Mononuclear cell (primary cell): Measurements from ENCODE around the gene PRDX5. TPM values are rescaled to one million over a fixed set of nuclear protein-coding genes. Genes with fewer than 3 reads are reported as not detected.
A peak's percentile ranks its signal among the peaks of the same experiment; 100 is the strongest.

Experiments
- H3K27me3 ChIP-seq: 2 replicates; pipeline ENCODE4 v1.6.0; 2011; ENCODE audit warnings: low read length, control low read depth; ENCODE audit not compliant: insufficient read depth
- H3K4me1 ChIP-seq: 2 replicates; pipeline ENCODE4 v1.5.1; 2011; ENCODE audit warnings: mild to moderate bottlenecking, low read length, control low read depth; ENCODE audit not compliant: insufficient read depth
- H3K4me3 ChIP-seq: 2 replicates; pipeline ENCODE4 v1.5.1; 2011; ENCODE audit warnings: mild to moderate bottlenecking, low read length, moderate library complexity
- H3K9me3 ChIP-seq: 2 replicates; pipeline ENCODE4 v1.5.1; 2011; ENCODE audit warnings: low read depth, mild to moderate bottlenecking, control low read depth, low read length
- total RNA-seq: library from RNA; depleted of rRNA; stranded (reverse); fragments of >200 nt; gene quantifications from one replicate; pipeline ENCODE4 v1.2.3, GENCODE V29; 2012

Gene PRDX5
- total RNA-seq, 1 donor = 42.5 TPM

DNA sequence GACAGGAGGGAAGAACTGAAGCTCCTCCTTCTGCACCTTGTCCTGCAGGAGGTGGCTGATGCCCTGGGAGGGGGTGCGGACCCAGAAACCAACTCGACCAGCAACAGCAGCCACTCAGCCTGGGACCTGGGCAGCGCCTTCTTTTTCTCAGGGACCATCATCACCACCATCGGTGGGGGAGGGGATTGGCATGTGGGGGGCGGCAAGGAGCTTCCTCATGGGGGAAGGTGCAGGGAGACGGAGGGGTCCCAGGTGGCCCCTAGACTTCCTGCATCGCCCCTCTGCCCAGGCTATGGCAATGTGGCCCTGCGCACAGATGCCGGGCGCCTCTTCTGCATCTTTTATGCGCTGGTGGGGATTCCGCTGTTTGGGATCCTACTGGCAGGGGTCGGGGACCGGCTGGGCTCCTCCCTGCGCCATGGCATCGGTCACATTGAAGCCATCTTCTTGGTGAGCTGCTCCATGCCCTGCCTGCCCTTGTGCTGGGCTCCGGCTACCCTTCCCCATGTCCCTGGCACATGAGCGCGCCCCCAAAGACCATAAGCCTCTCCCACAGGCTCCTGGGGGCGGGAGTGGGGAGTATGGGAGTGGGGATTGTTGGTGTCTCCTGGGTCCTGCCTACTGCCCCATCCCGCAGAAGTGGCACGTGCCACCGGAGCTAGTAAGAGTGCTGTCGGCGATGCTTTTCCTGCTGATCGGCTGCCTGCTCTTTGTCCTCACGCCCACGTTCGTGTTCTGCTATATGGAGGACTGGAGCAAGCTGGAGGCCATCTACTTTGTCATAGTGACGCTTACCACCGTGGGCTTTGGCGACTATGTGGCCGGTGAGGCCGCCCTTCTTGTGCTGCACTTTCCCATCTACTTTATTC is 20.9 kb upstream of the PRDX5 start:
- no peak overlapping the region for H3K4me3 ChIP-seq
- H3K4me1 ChIP-seq = peaks cover 35% of the 10 kb centered on the region
- H3K27me3 ChIP-seq = peaks cover 91% of the 10 kb centered on the region

DNA sequence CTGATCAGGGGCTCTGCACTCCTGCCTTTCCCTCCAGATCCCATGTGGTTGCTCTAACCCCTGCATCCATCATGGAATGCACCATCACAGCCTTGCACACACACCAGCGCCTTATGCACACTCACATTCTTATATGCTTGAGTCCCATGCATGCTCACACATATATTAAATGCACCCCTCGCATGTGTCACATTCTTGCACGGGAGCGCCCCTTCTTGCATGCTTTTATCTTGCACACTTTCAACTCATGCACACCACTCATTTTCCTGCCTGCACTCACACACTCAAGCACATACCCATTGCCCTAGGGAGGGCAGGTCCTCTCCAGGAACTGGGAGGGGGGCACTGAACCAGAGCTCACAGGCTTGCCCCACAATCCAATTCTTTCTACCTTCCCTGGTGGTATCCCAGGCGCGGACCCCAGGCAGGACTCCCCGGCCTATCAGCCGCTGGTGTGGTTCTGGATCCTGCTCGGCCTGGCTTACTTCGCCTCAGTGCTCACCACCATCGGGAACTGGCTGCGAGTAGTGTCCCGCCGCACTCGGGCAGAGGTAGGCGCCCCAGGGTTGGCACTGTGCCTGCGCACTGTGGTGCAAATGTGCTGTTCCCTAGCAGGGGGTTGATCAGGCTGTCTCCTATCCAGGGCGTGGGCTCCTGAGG is 20.1 kb upstream of the PRDX5 start:
- Histone ChIP-seq H3K4me1 (peaks cover 28% of the 10 kb centered on the region), H3K9me3 (no peaks in the 10 kb centered on the region), H3K4me3 (no peak overlapping the region), H3K27me3 (peaks cover 84% of the 10 kb centered on the region)

More for the DNA sequence above, 20.9 kb upstream of the PRDX5 start:
- H3K9me3 ChIP-seq = no peaks in the 10 kb centered on the region

DNA sequence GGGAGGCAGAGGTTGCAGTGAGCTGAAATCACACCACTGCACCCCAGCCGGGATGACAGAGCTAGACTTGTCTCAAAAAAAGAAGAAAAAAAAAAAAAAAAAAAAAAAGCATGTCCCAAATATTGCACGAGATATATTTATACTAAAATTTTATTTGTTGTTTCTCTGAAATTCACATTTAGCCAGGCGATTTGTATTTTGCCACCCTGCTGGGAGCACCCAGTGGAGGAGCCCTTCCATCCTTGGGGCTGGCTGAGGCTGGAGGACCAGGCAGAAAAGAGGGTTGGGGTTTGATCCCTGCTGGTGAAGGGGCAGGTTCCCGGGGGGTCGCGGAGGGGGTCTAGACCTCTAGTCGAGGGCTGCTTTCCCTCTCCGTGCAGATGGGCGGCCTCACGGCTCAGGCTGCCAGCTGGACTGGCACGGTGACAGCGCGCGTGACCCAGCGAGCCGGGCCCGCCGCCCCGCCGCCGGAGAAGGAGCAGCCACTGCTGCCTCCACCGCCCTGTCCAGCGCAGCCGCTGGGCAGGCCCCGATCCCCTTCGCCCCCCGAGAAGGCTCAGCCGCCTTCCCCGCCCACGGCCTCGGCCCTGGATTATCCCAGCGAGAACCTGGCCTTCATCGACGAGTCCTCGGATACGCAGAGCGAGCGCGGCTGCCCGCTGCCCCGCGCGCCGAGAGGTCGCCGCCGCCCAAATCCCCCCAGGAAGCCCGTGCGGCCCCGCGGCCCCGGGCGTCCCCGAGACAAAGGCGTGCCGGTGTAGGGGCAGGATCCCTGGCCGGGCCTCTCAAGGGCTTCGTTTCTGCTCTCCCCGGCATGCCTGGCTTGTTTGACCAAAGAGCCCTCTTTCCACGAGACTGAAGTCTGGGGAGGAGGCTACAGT is 18.7 kb upstream of the PRDX5 start:
- Histone ChIP-seq H3K4me1 (peaks cover 34% of the 10 kb centered on the region), H3K9me3 (no peaks in the 10 kb centered on the region), H3K4me3 (no peak overlapping the region), H3K27me3 (peaks cover 71% of the 10 kb centered on the region)

DNA sequence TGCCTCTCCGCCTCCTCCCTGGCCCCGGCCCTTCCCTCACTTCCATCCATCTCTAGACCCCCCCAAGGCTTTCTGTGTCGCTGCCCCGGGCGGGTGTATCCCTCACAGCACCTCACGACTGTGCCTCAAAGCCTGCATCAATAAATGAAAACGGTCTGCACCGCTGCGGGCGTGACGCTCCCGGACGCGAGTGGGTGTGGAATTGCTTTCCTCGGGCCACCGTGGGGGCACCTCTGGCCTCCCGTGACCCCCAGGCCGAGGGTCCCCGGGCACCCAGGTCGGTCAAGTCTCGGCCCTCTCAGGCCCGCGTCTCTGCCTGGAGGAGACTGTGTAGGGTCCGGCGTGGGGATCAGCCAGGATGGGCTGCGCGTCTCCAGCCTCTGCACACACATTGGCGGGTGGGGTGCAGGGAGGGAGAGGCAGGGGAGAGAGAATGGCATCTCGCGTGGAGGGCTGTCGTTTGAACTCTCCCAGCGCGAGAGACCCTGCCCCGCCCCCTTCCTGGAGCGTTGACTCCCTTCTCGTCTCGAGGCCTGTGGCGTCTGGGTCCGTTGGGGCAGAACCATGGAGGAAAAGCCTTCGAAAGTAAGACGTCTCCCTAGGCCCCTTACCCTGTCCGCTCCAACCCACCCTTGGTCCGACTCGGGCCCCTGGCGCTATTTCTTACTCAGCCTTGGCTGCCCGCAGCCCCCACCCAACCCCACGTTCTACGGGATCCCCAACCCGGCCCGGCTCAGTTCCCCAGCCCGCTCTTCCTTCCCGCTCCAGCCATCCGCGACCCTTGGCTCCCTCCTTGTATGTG is 17.9 kb upstream of the PRDX5 start, which contains the start of gene CATSPERZ:
Gene CATSPERZ (plus strand): TSS at position 512 of the 802 bp plus-strand sequence. CDS start 53 bp downstream, at position 565.
- H3K4me1 ChIP-seq = peaks cover 40% of the 10 kb centered on the region
- no peaks in the 10 kb centered on the region for H3K9me3 ChIP-seq
- no peak within 1 kb of the TSS for H3K4me3 ChIP-seq
- peaks cover 62% of the 10 kb centered on the region for H3K27me3 ChIP-seq

DNA sequence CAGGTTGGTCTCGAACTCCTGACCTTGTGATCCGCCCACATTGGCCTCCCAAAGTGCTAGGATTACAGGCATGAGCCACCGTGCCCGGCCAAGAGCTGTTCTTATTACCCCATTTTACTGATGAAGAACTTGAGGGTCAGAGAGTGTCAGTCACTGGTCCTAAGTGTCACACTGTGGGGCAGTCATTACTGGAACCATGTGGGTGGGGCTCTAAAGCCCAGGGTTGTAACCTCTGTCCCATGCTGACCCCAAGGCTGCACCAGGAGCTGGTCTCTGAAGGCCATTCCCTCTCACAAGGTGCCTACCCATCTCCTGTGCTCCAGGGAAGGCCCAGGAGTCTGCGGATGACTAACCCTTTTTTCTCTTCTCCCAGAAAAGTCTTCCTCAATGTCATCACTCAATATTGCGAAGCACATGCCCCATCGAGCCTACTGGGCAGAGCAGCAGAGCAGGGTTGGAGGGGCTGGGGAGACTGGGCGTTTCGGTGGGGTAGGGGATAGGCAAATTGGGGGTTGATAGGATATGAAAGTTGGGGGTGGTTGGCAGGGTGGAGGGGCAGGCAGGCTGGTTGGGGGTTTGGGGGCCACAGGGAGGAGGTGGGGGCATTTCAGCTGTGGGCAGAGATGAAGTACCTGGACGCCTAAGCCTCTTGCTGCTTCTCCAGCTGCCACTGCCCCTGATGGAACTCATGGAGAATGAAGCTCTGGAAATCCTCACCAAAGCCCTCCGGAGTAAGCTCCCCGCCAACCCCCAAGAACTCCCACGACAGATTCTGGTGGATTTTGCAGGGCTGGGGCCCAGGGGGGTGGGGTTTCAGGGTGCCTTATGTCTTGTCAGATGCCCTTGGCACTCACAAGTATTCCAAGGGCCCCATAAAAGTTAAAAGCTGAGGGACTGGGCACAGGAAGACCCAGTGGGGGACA is 14.6 kb upstream of the PRDX5 start:
- Histone ChIP-seq H3K4me1 (peaks cover 55% of the 10 kb centered on the region), H3K27me3 (peaks cover 29% of the 10 kb centered on the region), H3K9me3 (no peaks in the 10 kb centered on the region), H3K4me3 (no peak overlapping the region)

DNA sequence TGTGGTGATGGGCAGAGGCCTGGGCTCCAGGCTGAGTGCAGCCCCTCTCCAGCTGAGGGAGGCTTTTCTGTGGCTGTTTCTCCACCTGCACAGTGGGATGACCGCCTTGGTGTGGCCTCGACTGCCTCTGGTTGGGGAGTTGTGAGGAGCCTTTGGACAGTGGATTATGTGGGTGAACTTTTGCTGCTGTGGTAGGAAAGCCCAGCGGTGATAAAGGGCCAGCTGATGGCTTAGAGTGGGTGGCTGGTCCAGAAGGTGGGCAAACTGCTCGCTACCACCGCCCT is 13.9 kb upstream of the PRDX5 start:
- peak overlapping the region; percentile 65 for H3K4me3 ChIP-seq
- peaks cover 23% of the 10 kb centered on the region for H3K27me3 ChIP-seq
- H3K9me3 ChIP-seq = no peaks in the 10 kb centered on the region
- H3K4me1 ChIP-seq = peaks cover 54% of the 10 kb centered on the region

DNA sequence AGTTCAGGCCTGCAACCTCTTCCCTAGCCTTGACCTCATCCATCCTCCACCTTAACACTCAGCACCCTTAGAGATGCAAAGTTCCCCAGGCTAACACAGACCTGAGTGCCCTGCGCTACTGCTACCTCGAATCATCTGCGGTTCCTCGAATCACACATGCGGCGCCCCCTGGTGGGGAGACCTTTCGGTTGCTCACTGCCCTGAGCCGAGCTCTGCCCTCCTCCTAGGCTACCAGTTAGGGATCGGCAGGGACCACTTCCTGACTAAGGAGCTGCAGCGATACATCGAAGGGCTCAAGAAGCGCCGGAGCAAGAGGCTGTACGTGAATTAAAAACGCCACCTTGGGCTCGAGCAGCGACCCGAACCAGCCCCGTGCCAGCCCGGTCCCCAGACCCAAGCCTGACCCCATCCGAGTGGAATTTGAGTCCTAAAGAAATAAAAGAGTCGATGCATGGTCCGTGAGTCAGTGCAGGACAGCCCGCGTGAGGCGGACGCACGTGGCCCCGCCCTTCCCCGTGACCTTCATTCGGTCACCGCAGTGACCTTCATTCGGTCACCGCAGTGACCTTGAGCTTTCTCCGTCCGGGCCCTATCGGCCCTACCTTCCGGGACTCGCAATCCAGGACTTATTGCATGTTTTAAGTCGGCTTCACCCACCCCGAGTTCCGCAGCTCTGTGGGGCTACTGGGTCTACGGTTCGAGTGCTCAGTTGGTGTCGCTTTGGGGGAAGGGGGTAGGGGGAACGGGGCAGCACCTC is 13.4 kb upstream of the PRDX5 start:
- peaks cover 49% of the 10 kb centered on the region for H3K4me1 ChIP-seq

DNA sequence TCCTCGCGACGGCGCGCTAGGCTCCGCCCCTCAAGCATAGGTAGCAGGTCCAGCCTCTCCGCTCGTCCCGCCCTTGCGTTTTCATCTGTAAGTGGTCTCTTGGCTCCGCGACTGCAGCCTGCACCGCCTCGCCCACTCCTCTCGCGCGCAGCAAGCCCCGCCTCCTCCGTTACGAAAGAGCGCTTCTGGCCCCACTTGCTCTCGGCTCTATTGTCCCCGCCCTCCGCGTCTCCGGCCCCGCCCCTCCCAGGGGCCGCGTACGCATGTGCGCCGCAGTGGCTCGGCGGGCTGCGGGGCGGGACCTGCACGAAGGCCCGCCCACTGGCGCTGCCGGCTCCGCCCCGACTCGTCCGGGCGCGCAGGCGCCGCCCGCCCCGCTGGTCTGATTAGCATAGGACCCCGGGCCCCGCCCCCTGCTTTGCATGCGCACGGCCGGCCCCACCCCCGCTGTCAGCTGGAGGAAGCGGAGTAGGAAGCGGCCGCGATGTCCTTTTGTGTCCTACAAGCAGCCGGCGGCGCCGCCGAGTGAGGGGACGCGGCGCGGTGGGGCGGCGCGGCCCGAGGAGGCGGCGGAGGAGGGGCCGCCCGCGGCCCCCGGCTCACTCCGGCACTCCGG is 12.7 kb upstream of the PRDX5 start, which contains the start of gene ESRRA:
Gene ESRRA (plus strand): TSS at position 450 of the 616 bp plus-strand sequence. CDS start 1,656 bp downstream, outside the sequence.
- Histone ChIP-seq H3K4me1 (peaks cover 42% of the 10 kb centered on the region), H3K9me3 (no peaks in the 10 kb centered on the region), H3K27me3 (peaks cover 11% of the 10 kb centered on the region), H3K4me3 (peak within 1 kb of the TSS; percentile 65)

More for the DNA sequence above, 13.4 kb upstream of the PRDX5 start:
- H3K27me3 ChIP-seq = peaks cover 18% of the 10 kb centered on the region
- peak overlapping the region; percentile 65 for H3K4me3 ChIP-seq
- H3K9me3 ChIP-seq = no peaks in the 10 kb centered on the region

DNA sequence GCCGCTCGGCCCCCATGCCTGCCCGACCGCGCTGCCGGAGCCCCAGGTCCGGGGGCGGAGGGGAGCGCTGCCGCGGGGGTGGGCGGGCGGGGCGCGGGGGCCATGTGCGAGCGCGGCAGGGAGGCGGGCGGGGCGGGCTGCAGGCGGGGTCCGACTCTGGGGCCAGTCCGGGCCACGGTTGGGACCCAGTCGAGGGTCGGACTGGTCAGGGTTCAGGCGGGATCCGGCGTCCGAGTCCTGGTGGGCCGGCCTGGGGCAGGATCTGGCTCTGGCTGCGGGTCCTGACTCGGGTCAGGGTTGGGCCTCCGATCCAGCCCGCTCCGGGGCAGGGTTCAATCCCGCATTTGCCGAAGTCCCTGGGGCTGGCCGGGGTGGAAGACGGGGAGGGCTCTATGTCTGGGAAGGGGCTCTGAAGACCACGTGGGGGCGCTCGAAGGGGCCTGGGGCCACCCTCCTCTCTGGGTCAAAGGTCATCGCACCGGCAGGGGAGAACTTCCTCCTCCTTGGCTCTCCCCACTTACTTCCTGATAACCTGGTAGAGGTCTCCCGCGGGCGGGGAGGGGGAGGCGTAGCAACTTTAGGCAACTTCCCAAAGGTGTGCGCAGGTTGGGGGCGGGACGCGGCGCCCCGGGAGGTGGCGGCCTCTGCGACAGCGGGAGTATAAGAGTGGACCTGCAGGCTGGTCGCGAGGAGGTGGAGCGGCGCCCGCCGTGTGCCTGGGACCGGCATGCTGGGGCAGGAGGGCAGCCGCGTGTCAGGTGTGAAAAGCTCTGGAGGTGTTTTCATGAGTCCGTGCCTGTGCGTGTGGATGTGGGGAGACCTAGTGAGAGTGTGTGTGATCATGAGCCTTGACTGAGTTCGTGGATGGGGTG is 12.0 kb upstream of the PRDX5 start:
- peaks cover 35% of the 10 kb centered on the region for H3K4me1 ChIP-seq
- H3K9me3 ChIP-seq = no peaks in the 10 kb centered on the region
- H3K4me3 ChIP-seq = peak overlapping the region; percentile 62
- peaks cover 3% of the 10 kb centered on the region for H3K27me3 ChIP-seq

DNA sequence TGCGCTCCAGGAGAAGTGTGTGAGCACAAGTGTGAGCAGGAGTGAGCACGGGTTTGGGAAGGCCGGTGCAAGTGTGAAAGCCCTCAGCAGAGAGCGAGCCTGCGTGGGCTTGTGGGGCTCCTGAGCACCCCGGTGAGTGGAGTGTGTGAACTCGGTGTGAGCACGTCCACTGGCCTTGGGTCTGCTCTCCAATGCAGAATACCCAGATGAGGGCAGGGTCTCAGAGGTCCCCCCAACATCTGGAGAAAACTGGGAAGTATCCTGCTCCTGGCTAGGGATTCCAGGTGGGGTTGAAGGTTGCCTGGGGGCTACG is 11.4 kb upstream of the PRDX5 start:
- Histone ChIP-seq H3K4me1 (peaks cover 29% of the 10 kb centered on the region), H3K4me3 (peak overlapping the region; percentile 62), H3K27me3 (peaks cover 3% of the 10 kb centered on the region), H3K9me3 (no peaks in the 10 kb centered on the region)

DNA sequence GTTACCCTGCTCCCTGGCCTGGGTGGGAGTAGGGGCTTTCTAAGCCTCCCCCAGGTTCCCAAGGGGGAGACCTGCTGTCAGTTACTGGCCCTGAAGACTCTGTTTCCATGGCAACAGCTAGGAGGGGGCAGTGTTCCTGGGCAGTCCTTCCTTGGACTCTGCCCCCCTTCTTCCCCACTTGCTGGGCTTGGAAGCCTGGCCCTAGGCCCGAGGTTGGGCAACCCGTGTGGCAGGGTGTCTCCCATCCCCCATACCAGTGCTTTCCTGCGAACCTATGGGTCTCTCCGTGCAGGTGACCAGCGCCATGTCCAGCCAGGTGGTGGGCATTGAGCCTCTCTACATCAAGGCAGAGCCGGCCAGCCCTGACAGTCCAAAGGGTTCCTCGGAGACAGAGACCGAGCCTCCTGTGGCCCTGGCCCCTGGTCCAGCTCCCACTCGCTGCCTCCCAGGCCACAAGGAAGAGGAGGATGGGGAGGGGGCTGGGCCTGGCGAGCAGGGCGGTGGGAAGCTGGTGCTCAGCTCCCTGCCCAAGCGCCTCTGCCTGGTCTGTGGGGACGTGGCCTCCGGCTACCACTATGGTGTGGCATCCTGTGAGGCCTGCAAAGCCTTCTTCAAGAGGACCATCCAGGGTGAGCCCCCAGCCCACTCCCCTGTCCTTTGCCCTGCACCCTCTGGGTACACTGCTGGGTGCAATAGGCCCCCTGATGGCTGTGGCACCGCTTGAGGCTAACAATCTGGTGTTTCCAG is 10.9 kb upstream of the PRDX5 start:
- H3K4me1 ChIP-seq = peaks cover 27% of the 10 kb centered on the region
- H3K9me3 ChIP-seq = no peaks in the 10 kb centered on the region
- H3K27me3 ChIP-seq = no peaks in the 10 kb centered on the region
- peak overlapping the region; percentile 62 for H3K4me3 ChIP-seq
